GM23248 (cell line): ENCODE data around the gene CCDC117. TPM values are rescaled to one million over a fixed set of nuclear protein-coding genes. Genes with fewer than 3 reads are reported as not detected.

Experiments used
- DNase-seq: peaks from one replicate; pipeline ENCODE4 v3.0.0-alpha.2; 2015
- H2AFZ ChIP-seq: fragments of 200-600 bp; sonication (generic); 2 replicates; pipeline ENCODE4 v1.6.1; 2016; ENCODE audit warnings: antibody characterized with exemption
- H3F3A ChIP-seq: fragments of 200-600 bp; sonication (generic); 2 replicates; pipeline ENCODE4 v1.6.1; 2016; ENCODE audit warnings: mild to moderate bottlenecking, antibody characterized with exemption, mixed run types; ENCODE audit not compliant: insufficient read depth
- H3K27ac ChIP-seq: fragments of 200-600 bp; sonication (generic); 2 replicates; pipeline ENCODE4 v1.5.1; 2016; ENCODE audit warnings: mild to moderate bottlenecking
- H3K27me3 ChIP-seq: fragments of 200-600 bp; sonication (generic); replicated peaks from 2 replicates; pipeline ENCODE4 v1.6.1; 2016; ENCODE audit warnings: mild to moderate bottlenecking; ENCODE audit not compliant: insufficient read depth
- H3K36me3 ChIP-seq: fragments of 200-600 bp; sonication (generic); 2 replicates; pipeline ENCODE4 v1.6.1; 2016; ENCODE audit warnings: low read depth, mild to moderate bottlenecking
- H3K4me1 ChIP-seq: fragments of 200-600 bp; sonication (generic); 2 replicates; pipeline ENCODE4 v1.6.1; 2016; ENCODE audit warnings: mild to moderate bottlenecking; ENCODE audit not compliant: insufficient read depth
- H3K4me2 ChIP-seq: fragments of 200-600 bp; sonication (generic); one replicate; pipeline ENCODE4 v1.6.1; 2016; ENCODE audit warnings: mild to moderate bottlenecking; ENCODE audit not compliant: unreplicated experiment
- H3K4me3 ChIP-seq: fragments of 200-600 bp; sonication (generic); 2 replicates; pipeline ENCODE4 v1.5.1; 2016; ENCODE audit warnings: mild to moderate bottlenecking
- H3K79me2 ChIP-seq: fragments of 200-600 bp; sonication (generic); 2 replicates; pipeline ENCODE4 v1.6.1; 2016; ENCODE audit warnings: mild to moderate bottlenecking; ENCODE audit not compliant: insufficient read depth
- H3K9ac ChIP-seq: fragments of 200-600 bp; sonication (generic); 2 replicates; pipeline ENCODE4 v1.6.1; 2016; ENCODE audit warnings: mild to moderate bottlenecking
- H3K9me2 ChIP-seq: fragments of 200-600 bp; sonication (generic); 2 replicates; pipeline ENCODE4 v1.6.1; 2016; ENCODE audit warnings: mixed run types, mild to moderate bottlenecking, moderate library complexity; ENCODE audit not compliant: insufficient read depth
- H3K9me3 ChIP-seq: fragments of 200-600 bp; sonication (generic); one replicate; pipeline ENCODE4 v1.6.1; 2017; ENCODE audit warnings: low read depth
- H4K20me1 ChIP-seq: fragments of 200-600 bp; sonication (generic); 2 replicates; pipeline ENCODE4 v1.6.0; 2016; ENCODE audit not compliant: insufficient read depth
- EZH2 ChIP-seq: fragments of 200-600 bp; sonication (generic); IDR thresholded peaks from 2 replicates; pipeline ENCODE4 v1.6.1; 2018; ENCODE audit warnings: antibody characterized with exemption, mild to moderate bottlenecking; ENCODE audit not compliant: insufficient read depth, poor library complexity, severe bottlenecking
- EZH2phosphoT487 ChIP-seq: fragments of 200-600 bp; sonication (generic); IDR thresholded peaks from 2 replicates; pipeline ENCODE4 v1.6.1; 2018; ENCODE audit warnings: antibody characterized with exemption, moderate library complexity, mild to moderate bottlenecking, low read depth; ENCODE audit not compliant: insufficient read depth
- WGBS, 2 experiments: methylation state at CpG; one replicate each; pipeline ENCODE4 v1.1.6; 2015 to 2017; ENCODE audit warnings: low lambda C conversion rate in 2 of 2, low coverage in 1 of 2; ENCODE audit errors: missing lambda C conversion rate in 2 of 2; 5-methylcytosine and 5-hydroxymethylcytosine counted together
- in situ Hi-C: fragments of 300-500 bp; cut with MboI; formaldehyde crosslinking; loops from 2 replicates; pipeline ENCODE4 v1.15.0; 2020
- polyA plus RNA-seq: library from polyadenylated mRNA; unstranded; fragments of >200 nt; fragmentation: Nextera tagmentation; extraction: Ambion mirVana; gene quantifications from 2 replicates; pipeline ENCODE4 v1.2.1, GENCODE V29; 2016
- total RNA-seq: library from RNA; depleted of rRNA; stranded (reverse); fragments of >200 nt; shearing (Covaris generic); gene quantifications from 2 replicates; pipeline ENCODE4 v1.2.3, GENCODE V29; 2014

The CCDC117 gene
- total and polyA plus RNA-seq, 2 experiments from 2014 or later = 14.6 to 24.2 TPM

DNA sequence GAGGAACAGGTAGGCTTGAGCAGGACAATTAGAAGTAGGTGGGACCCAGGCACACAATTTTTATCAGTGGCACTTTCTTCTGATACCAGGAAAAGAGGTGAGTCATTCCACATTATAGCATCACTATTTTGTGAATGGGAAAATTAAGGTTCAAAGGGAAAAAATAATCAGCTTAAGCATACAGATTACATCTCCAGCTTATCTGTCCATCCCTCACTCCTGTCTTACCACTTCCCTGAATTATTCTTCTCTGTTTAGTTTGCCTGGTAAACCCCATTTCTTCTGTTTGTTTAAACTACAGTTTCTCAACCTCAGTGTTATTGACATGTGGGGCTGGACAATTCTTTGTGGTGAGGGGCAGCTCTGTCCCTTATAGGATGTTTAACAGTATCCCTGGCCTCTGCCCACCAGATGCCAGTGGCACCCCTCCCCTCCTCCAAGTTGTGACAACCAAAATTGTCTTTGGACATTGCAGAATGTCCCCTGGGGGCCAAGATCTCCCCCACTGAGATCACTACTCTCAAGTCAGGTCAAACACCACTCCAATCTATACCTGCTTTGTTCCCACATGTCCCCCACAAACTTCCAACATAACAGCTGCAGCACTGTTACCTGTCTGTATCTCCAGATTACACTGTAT is 36.3 kb downstream of the CCDC117 start:
- in situ Hi-C loops = no loop called here
- H4K20me1 ChIP-seq = no peaks in the 10 kb centered on the region
- H3K79me2 ChIP-seq = no peaks in the 10 kb centered on the region
- no peaks in the 10 kb centered on the region for H3K36me3 ChIP-seq
- H2AFZ ChIP-seq = no peak overlapping the region
- no peak overlapping the region for H3K4me3 ChIP-seq
- no peaks in the 10 kb centered on the region for H3F3A ChIP-seq
- TF ChIP-seq EZH2phosphoT487 (no peak), EZH2 (no peak)
- no peak for DNase-seq
- H3K27me3 ChIP-seq = no peaks in the 10 kb centered on the region
- no peak overlapping the region for H3K27ac ChIP-seq
- no peak overlapping the region for H3K9ac ChIP-seq
- no peaks in the 10 kb centered on the region for H3K9me3 ChIP-seq
- no peak overlapping the region for H3K4me2 ChIP-seq
- H3K4me1 ChIP-seq = no peaks in the 10 kb centered on the region; the same call in 1 of the 2 replicates
- H3K9me2 ChIP-seq = no peaks in the 10 kb centered on the region

DNA sequence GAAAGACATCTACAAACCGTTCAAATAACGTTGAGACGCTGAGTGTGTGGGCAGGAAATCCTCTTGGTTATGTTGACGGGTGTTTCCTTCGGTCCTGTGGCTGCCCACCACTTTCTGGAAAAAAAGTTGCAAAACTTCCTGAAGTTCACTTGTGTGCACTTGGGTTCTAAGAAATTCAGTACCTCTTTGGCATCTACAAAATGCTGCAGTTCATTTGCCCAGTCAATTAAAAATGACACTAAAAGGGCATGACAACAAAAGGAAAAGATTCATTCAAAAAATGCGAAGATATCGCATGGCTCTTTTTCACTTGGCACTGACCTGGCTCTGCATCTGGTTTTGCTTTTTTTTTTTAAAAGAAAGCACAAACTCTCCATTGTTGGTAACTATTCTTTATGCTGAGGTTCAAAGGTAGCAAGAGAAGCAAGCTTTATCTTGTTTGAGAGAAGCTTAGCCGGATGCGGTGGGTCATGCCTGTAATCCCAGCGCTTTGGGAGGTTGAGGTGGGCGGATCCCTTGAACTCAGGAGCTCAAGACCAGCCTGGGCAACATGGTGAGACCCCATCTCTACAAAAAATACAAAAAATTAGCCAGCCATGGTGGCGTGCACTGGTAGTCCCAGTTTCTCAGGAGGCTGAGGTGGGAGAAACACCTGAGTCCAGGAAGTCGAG is 38.5 kb downstream of the CCDC117 start:
- TF ChIP-seq EZH2 = no peak
- TF ChIP-seq EZH2phosphoT487 = no peak
- Histone ChIP-seq H3K4me1 (no peaks in the 10 kb centered on the region; the same call in 1 of the 2 replicates), H3K4me2 (no peak overlapping the region), H3K36me3 (no peaks in the 10 kb centered on the region), H3K79me2 (no peaks in the 10 kb centered on the region), H3K9ac (no peak overlapping the region), H3F3A (no peaks in the 10 kb centered on the region), H3K27ac (no peak overlapping the region), H3K4me3 (no peak overlapping the region), H2AFZ (no peak overlapping the region), H3K27me3 (no peaks in the 10 kb centered on the region), H3K9me3 (no peaks in the 10 kb centered on the region), H3K9me2 (no peaks in the 10 kb centered on the region), H4K20me1 (no peaks in the 10 kb centered on the region)
- in situ Hi-C loops = no loop called here
- no peak for DNase-seq
- 52 to 56% methylated on average over 13 of the region's 13 CpGs for WGBS, 2 experiments

DNA sequence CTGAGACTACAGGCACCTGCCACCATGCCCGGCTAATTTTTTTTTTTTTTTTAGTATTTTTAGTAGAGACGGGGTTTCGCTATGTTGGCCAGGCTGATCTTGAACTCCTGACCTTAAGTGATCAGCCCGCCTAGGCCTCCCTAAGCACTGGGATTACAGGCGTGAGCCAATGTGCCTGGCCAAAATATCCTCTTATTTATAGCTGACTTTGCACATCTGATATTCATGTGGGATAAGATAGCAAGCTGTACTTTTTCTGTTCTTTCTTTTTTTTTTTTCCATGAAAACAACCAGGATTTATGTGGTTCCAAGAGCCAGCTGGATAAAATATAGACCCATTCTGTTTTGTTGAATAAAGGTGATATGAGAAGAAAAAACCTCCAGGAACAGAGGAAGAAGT is 40.0 kb downstream of the CCDC117 start:
- Histone ChIP-seq H3K4me3 (no peak overlapping the region), H3K4me2 (no peak overlapping the region), H3K9me3 (no peaks in the 10 kb centered on the region), H3K79me2 (no peaks in the 10 kb centered on the region), H3K27me3 (no peaks in the 10 kb centered on the region), H4K20me1 (no peaks in the 10 kb centered on the region), H3K27ac (no peak overlapping the region), H2AFZ (no peak overlapping the region), H3K9me2 (no peaks in the 10 kb centered on the region), H3K4me1 (no peaks in the 10 kb centered on the region; the same call in 1 of the 2 replicates), H3K36me3 (no peaks in the 10 kb centered on the region), H3F3A (no peaks in the 10 kb centered on the region), H3K9ac (no peak overlapping the region)
- in situ Hi-C loops = no loop called here
- no peak for DNase-seq
- TF ChIP-seq EZH2phosphoT487 = no peak
- TF ChIP-seq EZH2 = no peak
- 67 to 76% methylated on average over 5 of the region's 5 CpGs for WGBS, 2 experiments

DNA sequence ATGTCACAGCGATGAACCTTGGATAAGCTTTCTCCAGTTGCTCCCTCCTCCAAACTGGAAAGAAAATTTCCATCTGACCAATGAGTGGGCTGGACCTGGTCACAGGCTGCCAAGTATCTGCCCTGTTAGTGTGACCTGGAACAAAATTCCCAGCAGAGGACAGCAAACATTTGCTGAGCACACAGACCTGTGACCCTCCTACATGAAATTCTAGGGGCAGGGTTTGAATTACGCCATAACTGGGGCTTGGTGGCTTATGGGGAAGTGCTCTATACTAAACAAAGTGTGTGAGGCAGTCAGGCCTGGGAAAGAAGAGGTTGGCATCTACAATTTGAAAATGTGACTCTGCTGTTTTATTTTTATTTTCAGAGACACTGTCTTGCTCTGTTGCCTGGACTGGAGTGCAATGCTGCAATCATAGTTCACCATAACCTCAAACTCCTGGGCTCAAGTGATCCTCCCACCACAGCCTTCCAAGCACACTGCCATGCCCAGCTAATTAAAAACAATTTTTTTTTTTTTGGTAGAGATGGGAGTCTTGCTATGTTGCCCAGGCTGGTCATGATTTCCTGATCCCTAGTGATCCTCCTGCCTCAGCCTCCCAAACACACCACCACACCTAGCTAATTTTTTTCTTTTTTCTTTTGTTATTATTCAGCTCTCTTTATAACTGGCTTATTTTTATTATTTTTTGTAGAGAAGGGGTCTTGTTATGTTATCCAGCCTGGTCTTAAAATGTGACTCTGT is 41.5 kb downstream of the CCDC117 start:
- no peaks in the 10 kb centered on the region for H3K79me2 ChIP-seq
- DNase-seq = no peak
- H3K27me3 ChIP-seq = no peaks in the 10 kb centered on the region
- no peaks in the 10 kb centered on the region for H3K9me2 ChIP-seq
- 100% methylated on average over 2 of the region's 2 CpGs for WGBS, 2 experiments
- no peak overlapping the region for H3K4me3 ChIP-seq
- no peaks in the 10 kb centered on the region for H3K36me3 ChIP-seq
- H3K9ac ChIP-seq = no peak overlapping the region
- H3K4me2 ChIP-seq = no peak overlapping the region
- H3K4me1 ChIP-seq = no peaks in the 10 kb centered on the region; the same call in 1 of the 2 replicates
- H3K27ac ChIP-seq = no peak overlapping the region
- TF ChIP-seq EZH2phosphoT487 = no peak
- H2AFZ ChIP-seq = no peak overlapping the region
- no peaks in the 10 kb centered on the region for H3F3A ChIP-seq
- in situ Hi-C loops = no loop called here
- no peaks in the 10 kb centered on the region for H3K9me3 ChIP-seq
- no peaks in the 10 kb centered on the region for H4K20me1 ChIP-seq
